Calu3 (cell line): ENCODE data around the gene HPS1. TPM values are rescaled to one million over a fixed set of nuclear protein-coding genes. Genes with fewer than 3 reads are reported as not detected.

Source experiments
- BruUV-seq: library from RNA; stranded (reverse); fragments of 400-500 nt; replicated peaks from 2 replicates; lab custom pipeline; 2021; lab: Mats Ljungman, UMichigan
- CTCF ChIA-PET: fragments of 300-600 bp; sonication (Branson Sonifier 250); formaldehyde crosslinking; loops from one replicate; lab custom pipeline; 2022; ENCODE audit warnings: antibody characterized with exemption; lab: Charles Lee
- DNase-seq: peaks from one replicate; pipeline ENCODE4 v3.0.0; 2022
- H3K27ac Mint-ChIP-seq: one replicate; pipeline ENCODE4 v1.8.0; 2022; ENCODE audit warnings: mixed read lengths; ENCODE audit not compliant: unreplicated experiment
- H3K27me3 Mint-ChIP-seq: one replicate; pipeline ENCODE4 v1.8.0; 2022; ENCODE audit warnings: mixed read lengths; ENCODE audit not compliant: unreplicated experiment
- H3K36me3 Mint-ChIP-seq: one replicate; pipeline ENCODE4 v1.8.0; 2022; ENCODE audit warnings: mild to moderate bottlenecking, moderate library complexity, mixed read lengths; ENCODE audit not compliant: insufficient read depth, unreplicated experiment
- H3K4me1 Mint-ChIP-seq: one replicate; pipeline ENCODE4 v1.8.0; 2022; ENCODE audit warnings: mild to moderate bottlenecking, low read depth, mixed read lengths; ENCODE audit not compliant: unreplicated experiment
- H3K4me3 Mint-ChIP-seq: one replicate; pipeline ENCODE4 v1.8.0; 2022; ENCODE audit warnings: mild to moderate bottlenecking, low read depth, moderate library complexity, mixed read lengths; ENCODE audit not compliant: unreplicated experiment
- H3K9me3 Mint-ChIP-seq: one replicate; pipeline ENCODE4 v1.8.0; 2022; ENCODE audit warnings: low read depth, mixed read lengths; ENCODE audit not compliant: unreplicated experiment
- CTCF ChIP-seq: fragments of 200-600 bp; IDR thresholded peaks from one replicate; pipeline ENCODE4 v1.8.0; 2022; ENCODE audit warnings: antibody characterized with exemption; ENCODE audit not compliant: unreplicated experiment
- intact Hi-C: fragments of 100-400 bp; cut with micrococcal nuclease; formaldehyde crosslinking; loops from one replicate; pipeline ENCODE4 v1.10.0; 2022; ENCODE audit not compliant: unreplicated experiment
- total RNA-seq: library from RNA; stranded (reverse); gene quantifications from 2 replicates; pipeline ENCODE4 v1.2.3, GENCODE V29; 2022

The HPS1 gene
- total RNA-seq, 1 experiment from 2014 or later = 28.1 TPM

DNA sequence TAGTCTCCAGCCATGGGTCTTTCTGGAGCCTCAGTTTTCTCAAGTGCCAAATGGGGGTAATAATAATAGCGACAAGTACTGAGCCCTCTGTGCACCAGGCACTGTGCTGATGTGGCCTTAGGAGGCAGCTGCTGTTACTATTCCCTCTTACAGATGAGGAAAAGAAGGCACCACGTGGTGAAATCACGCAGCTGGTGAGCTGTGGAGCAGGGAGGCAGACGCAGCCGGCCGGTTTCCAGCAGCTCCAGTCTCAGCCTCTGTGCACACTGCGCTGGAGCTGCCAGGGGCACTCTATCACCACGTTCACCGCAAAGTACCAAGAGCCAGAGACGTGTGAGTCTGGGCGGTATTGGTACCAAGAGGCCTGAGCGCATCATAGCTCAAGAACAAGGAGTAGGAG, 41.3 kb downstream of the HPS1 start:
- no peak for DNase-seq
- TF ChIP-seq CTCF = no peak
- H3K27ac Mint-ChIP-seq = no peak overlapping the region

GRCh38 chr10:98404571-98405359, 42.0 kb downstream of the HPS1 start:
- Mint-ChIP-seq H3K9me3 (no peaks in the 10 kb centered on the region), H3K36me3 (no peaks in the 10 kb centered on the region), H3K27ac (no peak overlapping the region), H3K4me3 (no peak overlapping the region), H3K4me1 (no peaks in the 10 kb centered on the region), H3K27me3 (no peaks in the 10 kb centered on the region)
- CTCF ChIA-PET = no interaction called here
- intact Hi-C loops = no loop called here
- TF ChIP-seq CTCF = no peak
- DNase-seq = no peak
- no TSS peak for BruUV-seq

More for the DNA sequence above, 41.3 kb downstream of the HPS1 start:
- CTCF ChIA-PET = no interaction called here
- no peaks in the 10 kb centered on the region for H3K9me3 Mint-ChIP-seq
- no peaks in the 10 kb centered on the region for H3K36me3 Mint-ChIP-seq
- no TSS peak for BruUV-seq
- H3K27me3 Mint-ChIP-seq = no peaks in the 10 kb centered on the region
- H3K4me1 Mint-ChIP-seq = no peaks in the 10 kb centered on the region
- intact Hi-C loops = no loop called here
- H3K4me3 Mint-ChIP-seq = no peak overlapping the region

- no TSS peak for BruUV-seq
- DNase-seq = no peak
- no peaks in the 10 kb centered on the region for H3K27me3 Mint-ChIP-seq
- TF ChIP-seq CTCF = no peak
- no peaks in the 10 kb centered on the region for H3K9me3 Mint-ChIP-seq
- no peak overlapping the region for H3K4me3 Mint-ChIP-seq
- no peaks in the 10 kb centered on the region for H3K36me3 Mint-ChIP-seq
- no peak overlapping the region for H3K27ac Mint-ChIP-seq
- H3K4me1 Mint-ChIP-seq = no peaks in the 10 kb centered on the region
- intact Hi-C loops = no loop called here
- CTCF ChIA-PET = no interaction called here
Measured at GRCh38 chr10:98403812-98404504, 42.8 kb downstream of the HPS1 start.

GRCh38 chr10:98402931-98403718, 43.6 kb downstream of the HPS1 start:
- intact Hi-C loops = no loop called here
- H3K4me1 Mint-ChIP-seq = no peaks in the 10 kb centered on the region
- no peak overlapping the region for H3K27ac Mint-ChIP-seq
- H3K4me3 Mint-ChIP-seq = no peak overlapping the region
- H3K36me3 Mint-ChIP-seq = no peaks in the 10 kb centered on the region
- no peak for DNase-seq
- CTCF ChIA-PET = no interaction called here
- TF ChIP-seq CTCF = no peak
- no peaks in the 10 kb centered on the region for H3K27me3 Mint-ChIP-seq
- no TSS peak for BruUV-seq
- H3K9me3 Mint-ChIP-seq = no peaks in the 10 kb centered on the region
